Coronary artery (tissue), 2 donors: ENCODE measurements around the gene FLRT1.
A peak's percentile ranks its signal among the peaks of the same experiment; 100 is the strongest.

Experiments used
- DNase-seq: peaks from one replicate; pipeline ENCODE4 v3.0.0-alpha.2; 2017; ENCODE audit warnings: low spot score
- H3K27ac ChIP-seq, 2 donors: fragments of 200-600 bp; sonication (generic); one replicate each; pipeline ENCODE4 v1.5.1; 2016 to 2019
- H3K4me3 ChIP-seq: fragments of 200-600 bp; sonication (generic); 2 replicates; pipeline ENCODE4 v1.5.1; 2016; ENCODE audit warnings: mild to moderate bottlenecking, moderate library complexity
- TF ChIP-seq, protein P1 (sequence below): fragments of 200-600 bp; sonication (generic); IDR thresholded peaks from one replicate; pipeline ENCODE4 v1.5.1; 2019; ENCODE audit warnings: antibody characterized with exemption

FLRT1 gene

DNA sequence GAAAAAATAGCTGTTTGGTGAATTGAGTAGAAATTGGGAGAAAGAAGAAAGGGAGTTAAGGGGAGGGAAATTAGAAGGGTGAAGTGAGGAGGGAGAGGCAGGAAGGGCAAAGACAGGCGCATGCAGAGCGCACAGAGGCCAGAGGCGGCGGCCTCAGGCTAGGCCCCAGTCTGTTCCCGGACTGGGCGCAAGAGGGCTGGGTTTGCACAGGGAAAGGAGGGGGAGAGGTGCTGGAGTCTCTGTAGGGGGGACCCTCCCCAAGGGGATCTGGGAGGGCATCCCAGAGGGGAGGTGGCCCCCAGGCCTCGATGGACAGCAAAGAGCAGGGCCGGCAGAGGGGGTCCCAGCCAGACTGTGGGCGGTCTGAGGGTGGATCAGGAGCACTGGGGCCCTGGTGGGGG, 1.3 kb upstream of the FLRT1 start:
- DNase-seq: no peak
- TF ChIP-seq, protein P1, sequence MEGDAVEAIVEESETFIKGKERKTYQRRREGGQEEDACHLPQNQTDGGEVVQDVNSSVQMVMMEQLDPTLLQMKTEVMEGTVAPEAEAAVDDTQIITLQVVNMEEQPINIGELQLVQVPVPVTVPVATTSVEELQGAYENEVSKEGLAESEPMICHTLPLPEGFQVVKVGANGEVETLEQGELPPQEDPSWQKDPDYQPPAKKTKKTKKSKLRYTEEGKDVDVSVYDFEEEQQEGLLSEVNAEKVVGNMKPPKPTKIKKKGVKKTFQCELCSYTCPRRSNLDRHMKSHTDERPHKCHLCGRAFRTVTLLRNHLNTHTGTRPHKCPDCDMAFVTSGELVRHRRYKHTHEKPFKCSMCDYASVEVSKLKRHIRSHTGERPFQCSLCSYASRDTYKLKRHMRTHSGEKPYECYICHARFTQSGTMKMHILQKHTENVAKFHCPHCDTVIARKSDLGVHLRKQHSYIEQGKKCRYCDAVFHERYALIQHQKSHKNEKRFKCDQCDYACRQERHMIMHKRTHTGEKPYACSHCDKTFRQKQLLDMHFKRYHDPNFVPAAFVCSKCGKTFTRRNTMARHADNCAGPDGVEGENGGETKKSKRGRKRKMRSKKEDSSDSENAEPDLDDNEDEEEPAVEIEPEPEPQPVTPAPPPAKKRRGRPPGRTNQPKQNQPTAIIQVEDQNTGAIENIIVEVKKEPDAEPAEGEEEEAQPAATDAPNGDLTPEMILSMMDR: no peak
- Histone ChIP-seq H3K27ac (no peak overlapping the region), H3K4me3 (no peak overlapping the region)

DNA sequence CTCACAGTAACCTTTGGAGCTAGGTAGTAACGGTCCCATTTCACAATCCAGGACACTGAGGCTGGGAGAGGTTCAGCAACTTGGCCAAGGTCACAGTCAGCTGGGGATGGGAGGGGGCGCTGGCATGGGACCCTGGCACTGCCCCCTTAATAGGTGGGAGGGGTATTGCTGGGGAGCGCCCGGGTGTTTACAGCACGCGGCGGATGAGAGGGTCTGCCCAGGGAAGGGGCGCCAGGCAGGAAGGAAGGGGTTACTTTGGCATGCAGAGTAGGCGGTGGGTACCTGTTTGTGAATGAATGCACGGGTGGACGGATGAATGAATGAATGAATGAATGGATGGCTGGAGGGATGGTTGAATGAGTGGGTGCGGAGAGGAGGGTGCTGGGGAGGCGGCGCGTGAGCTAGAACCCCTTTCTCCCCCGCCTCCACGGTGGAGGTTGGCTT, 628 bp upstream of the FLRT1 start:
- Histone ChIP-seq H3K27ac (no peak overlapping the region), H3K4me3 (peak overlapping the region; percentile 66)
- DNase-seq: no peak
- TF ChIP-seq, protein P1: no peak

DNA sequence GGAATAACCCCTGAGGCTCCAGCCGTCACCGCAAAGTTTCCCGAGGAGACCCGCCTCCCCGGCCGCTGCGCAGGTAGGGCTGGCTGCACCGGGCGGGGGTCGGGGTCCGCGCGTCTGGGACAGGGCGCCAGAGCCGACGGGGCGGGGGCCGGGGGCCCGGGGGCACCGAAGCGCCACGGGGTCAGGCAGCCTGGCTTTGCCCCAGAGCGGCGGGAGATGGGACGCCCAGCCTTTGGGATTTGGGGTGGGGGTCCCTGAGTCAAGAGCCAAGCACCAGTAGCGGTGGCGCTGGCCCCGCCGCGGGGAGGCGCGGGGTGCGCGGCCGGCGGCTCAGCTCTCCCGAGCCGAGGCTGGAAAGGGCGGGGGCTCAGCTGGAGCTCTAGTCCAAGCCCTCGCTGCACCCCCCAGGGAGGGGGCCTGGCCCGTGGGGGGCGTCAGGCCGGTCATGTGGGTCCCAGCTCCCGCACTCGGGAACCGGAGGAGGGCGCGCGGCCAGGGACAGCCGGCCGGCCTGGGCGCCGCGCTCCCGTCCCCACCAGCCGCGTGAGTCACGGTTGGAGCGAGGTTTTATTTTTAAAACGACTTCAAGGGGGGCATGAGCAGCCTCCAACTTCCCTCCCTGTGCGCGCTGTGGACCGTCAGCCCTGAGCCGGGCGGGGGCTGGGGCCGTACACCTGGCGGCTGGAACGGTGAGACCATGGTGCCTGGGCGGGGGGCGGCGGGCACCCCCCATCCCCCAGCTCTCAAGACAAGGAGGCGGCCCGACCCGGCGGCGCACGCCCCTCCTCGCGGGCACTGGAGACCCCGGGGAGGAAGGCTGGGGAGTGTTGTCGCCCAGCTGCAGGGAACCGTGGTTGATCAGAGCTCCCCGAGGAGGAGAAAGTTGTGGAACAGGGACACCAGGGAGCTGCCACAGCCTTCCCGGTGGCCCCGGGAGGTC, 626 bp downstream of the FLRT1 start:
- DNase-seq: no peak
- Histone ChIP-seq H3K4me3 (peak overlapping the region; percentile 66), H3K27ac (peak overlapping the region in 1 of 2 donors; percentile 1)
- TF ChIP-seq, protein P1: no peak

DNA sequence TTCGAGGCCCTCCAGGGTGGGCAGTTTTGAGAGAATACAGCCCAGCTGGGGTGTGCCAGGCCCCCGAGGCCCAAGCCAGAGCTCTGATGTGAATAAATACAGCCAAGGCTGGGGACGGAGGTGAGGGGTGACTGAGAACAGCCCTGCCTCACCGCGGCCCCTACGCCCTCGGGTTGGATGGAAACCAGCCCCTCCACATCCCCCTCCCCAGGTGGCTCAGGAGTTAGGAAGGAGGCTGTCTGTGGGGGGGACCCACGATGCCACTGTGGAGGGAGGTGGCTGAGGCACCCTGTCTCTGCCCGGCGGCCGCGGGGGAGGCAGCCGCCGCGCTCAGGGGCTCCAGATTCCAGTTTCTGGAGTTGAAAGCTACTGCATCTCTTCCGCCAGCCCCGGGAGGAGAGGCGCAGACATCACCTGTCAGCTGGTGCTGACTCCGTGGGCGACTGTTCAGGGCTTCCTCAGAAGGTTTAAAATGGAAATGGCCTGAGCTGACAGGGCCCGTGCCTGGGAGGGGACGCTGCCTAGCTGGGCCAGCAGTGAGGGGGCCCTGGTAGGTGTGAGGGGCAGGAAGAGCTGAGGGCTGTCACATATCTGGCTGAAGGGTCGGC, 1.4 kb downstream of the FLRT1 start:
- Histone ChIP-seq H3K4me3 (peak overlapping the region; percentile 66), H3K27ac (peak overlapping the region in 1 of 2 donors; percentile 1)
- no peak for DNase-seq
- TF ChIP-seq, protein P1: no peak

DNA sequence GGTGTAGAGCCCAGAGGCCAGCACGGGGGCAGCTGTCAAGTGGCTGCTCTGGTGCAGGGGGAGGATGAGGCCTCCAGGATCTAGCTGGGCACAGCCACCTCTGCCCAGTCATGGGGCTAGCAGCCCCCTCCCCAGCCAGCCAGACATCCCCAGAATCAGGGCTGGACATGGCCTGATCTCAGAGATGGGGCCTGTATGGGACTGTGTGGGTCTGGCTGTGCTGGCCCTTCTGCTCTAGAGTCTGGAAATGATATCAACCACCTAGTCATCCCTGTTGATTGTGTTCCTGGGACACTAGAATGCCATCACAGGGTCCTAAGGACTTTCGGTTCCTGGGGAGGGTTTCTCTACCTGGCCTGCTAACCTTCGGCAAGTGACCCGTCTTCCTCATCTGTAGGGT, 2.8 kb downstream of the FLRT1 start:
- no peak overlapping the region for H3K27ac ChIP-seq
- TF ChIP-seq, protein P1: no peak
- no peak overlapping the region for H3K4me3 ChIP-seq
- no peak for DNase-seq

DNA sequence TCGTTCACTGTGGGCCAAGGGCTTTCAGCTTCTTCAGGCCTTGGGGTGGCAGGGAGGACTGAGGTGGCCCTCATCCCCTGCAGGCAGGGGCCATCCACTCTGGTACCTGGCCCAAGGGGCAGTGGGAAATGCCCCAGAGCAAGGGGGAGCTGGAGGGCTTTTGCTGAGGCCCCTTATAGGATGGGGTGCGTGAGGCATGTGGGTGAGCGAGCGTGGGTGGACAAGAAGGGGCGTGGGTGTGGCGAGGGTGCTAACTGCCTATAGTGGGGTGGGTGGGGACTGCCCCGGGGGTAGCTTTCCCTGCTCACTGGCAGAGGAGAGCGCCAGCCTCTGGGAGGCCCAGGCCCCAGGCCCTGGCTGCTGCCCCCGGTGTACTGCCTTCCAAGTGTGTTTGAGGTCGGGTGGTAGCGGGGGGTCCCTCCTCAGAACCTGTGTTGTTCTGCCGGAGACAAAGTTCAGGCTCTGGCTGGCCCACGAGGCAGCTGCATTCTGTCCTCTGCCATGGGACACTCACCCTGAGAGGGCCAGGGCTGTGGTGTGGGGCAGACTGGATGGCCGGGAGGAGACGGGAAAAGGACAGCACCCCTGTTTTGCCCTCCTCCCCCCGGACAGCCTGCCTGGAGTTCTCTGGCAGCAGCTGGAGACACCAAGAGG, 3.4 kb downstream of the FLRT1 start:
- no peak overlapping the region for H3K27ac ChIP-seq
- TF ChIP-seq, protein P1: no peak
- H3K4me3 ChIP-seq: no peak overlapping the region
- DNase-seq: no peak
